Neural crest cell (in vitro differentiated cells): Measurements from ENCODE around the gene APOBEC3G. TPM values are rescaled to one million over a fixed set of nuclear protein-coding genes. Genes with fewer than 3 reads are reported as not detected.
"Not testable (repeated sequence)": the region's sequence is repeated elsewhere in the genome, so short reads cannot be mapped to it uniquely, and the experiment has no call there.

Experiments
- DNase-seq: peaks from one replicate; pipeline ENCODE4 v3.0.0; 2021; ENCODE audit warnings: low read depth, mixed read lengths, low spot score
- H3K27ac Mint-ChIP-seq: one replicate; pipeline ENCODE4 v1.8.0; 2021; ENCODE audit warnings: mild to moderate bottlenecking, mixed read lengths; ENCODE audit not compliant: unreplicated experiment
- H3K27me3 Mint-ChIP-seq: 2 replicates; pipeline ENCODE4 v1.8.0; 2021; ENCODE audit warnings: low read depth, mild to moderate bottlenecking, mixed read lengths
- H3K36me3 Mint-ChIP-seq: 2 replicates; pipeline ENCODE4 v1.8.0; 2021; ENCODE audit warnings: low read depth, mild to moderate bottlenecking, mixed read lengths
- H3K4me1 Mint-ChIP-seq: 2 replicates; pipeline ENCODE4 v1.8.0; 2021; ENCODE audit warnings: mixed read lengths
- H3K4me3 Mint-ChIP-seq: one replicate; pipeline ENCODE4 v1.8.0; 2021; ENCODE audit warnings: mild to moderate bottlenecking, mixed read lengths
- H3K9me3 Mint-ChIP-seq: 2 replicates; pipeline ENCODE4 v1.8.0; 2021; ENCODE audit warnings: mixed read lengths
- CTCF ChIP-seq: fragments of 200-600 bp; sonication (generic); conservative IDR thresholded peaks from 2 replicates; pipeline ENCODE4 v1.5.0; 2021; ENCODE audit warnings: antibody characterized with exemption, mild to moderate bottlenecking
- long read RNA-seq: library from polyadenylated mRNA; unstranded; transcript quantifications from one replicate; pipeline ENCODE4 v2.0.0, GENCODE V29; 2020
- total RNA-seq: library from RNA; stranded (reverse); gene quantifications from 2 replicates; pipeline ENCODE4 v1.2.1, GENCODE V29; 2021

The APOBEC3G gene
- total RNA-seq: 1.3 and 2.1 TPM in 2 replicates
- long read RNA-seq, partial matches to known transcripts: 0 of 3 reads
- long read RNA-seq, other reads (novel, unspliced or antisense): 0 of 3 reads

DNA sequence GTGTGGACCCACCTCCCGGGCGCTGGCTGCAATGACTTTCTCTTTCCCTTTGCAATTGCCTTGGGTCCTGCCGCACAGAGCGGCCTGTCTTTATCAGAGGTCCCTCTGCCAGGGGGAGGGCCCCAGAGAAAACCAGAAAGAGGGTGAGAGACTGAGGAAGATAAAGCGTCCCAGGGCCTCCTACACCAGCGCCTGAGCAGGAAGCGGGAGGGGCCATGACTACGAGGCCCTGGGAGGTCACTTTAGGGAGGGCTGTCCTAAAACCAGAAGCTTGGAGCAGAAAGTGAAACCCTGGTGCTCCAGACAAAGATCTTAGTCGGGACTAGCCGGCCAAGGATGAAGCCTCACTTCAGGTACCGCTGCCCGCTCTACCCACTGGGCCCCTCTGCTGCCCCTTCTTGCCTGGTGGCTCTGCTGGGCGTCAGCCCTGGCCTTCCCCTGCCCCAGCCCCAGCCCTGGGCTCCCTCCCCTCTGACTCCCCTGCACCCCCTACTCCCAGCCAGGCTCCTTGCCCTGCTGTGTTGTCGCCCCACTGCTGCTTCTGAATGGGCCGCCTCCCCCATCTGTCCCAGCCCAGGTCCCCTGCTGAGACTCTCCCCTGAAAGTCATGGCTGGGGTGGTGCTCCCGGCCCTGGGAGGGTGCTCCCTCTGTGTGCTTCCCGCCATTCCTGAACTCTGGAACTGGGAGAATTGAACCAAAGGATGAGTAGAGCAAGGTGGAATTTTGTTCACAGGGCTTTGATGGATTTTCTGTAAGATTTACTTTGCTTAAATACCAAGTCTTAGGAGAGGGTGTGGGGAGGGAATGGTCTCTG lies at the start of gene APOBEC3G:
APOBEC3G (plus strand) TSS at position 250 of the 815 bp plus-strand sequence; CDS start at position 337, 87 bp downstream.
- Mint-ChIP-seq H3K27ac (peak within 1 kb of the TSS; percentile 35), H3K4me1 (peaks cover 35% of the 10 kb centered on the region), H3K4me3 (peak within 1 kb of the TSS; percentile 5)
- H3K27me3 Mint-ChIP-seq, DNase-seq, H3K36me3 Mint-ChIP-seq, H3K9me3 Mint-ChIP-seq: not testable (repeated sequence)

GRCh38 chr22:39027717-39028116 lies 49.4 kb upstream of the APOBEC3G start:
- no peak for DNase-seq
- no peak overlapping the region for H3K27ac Mint-ChIP-seq
- no peak for TF ChIP-seq CTCF
- H3K4me3 Mint-ChIP-seq: no peak overlapping the region
- H3K4me1 Mint-ChIP-seq: no peaks in the 10 kb centered on the region
- H3K36me3 Mint-ChIP-seq: no peaks in the 10 kb centered on the region
- no peaks in the 10 kb centered on the region for H3K27me3 Mint-ChIP-seq
- no peaks in the 10 kb centered on the region for H3K9me3 Mint-ChIP-seq

DNA sequence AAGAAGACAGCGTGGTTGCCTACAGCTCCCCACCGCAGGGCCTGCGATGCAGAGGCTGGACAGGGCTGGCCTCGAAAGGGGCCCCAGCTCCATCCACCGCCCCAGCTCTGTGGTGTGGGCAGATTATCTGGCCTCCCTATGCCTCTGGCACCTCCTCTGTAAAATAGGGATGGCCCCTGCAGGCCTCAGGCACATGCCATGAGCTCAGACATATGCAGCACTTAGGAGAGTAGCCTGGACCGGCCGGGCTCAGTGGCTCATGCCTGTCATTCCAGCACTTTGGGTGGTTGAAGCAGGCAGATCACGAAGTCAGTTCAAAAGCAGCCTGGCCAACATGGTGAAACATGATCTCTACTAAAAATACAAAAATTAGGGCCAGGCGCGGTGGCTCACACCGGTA lies 48.8 kb upstream of the APOBEC3G start:
- no peaks in the 10 kb centered on the region for H3K4me1 Mint-ChIP-seq
- no peak overlapping the region for H3K27ac Mint-ChIP-seq
- DNase-seq: no peak
- H3K4me3 Mint-ChIP-seq: no peak overlapping the region
- no peak for TF ChIP-seq CTCF
- H3K36me3 Mint-ChIP-seq: no peaks in the 10 kb centered on the region
- H3K9me3 Mint-ChIP-seq: no peaks in the 10 kb centered on the region
- H3K27me3 Mint-ChIP-seq: no peaks in the 10 kb centered on the region

DNA sequence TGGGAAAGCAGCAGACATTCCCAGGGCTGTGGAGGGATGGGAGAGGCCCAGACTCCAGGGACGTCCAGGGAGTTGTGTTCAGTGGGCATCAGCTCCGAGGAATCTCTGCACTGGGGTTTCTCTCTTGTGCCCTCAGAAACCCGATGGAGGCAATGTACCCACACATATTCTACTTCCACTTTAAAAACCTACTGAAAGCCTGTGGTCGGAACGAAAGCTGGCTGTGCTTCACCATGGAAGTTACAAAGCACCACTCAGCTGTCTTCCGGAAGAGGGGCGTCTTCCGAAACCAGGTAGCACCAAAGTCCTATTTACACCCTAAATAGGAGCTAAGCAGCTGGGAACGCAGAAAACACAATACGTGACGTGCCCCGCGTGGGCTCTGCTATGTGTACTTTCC lies 47.8 kb upstream of the APOBEC3G start:
- H3K36me3 Mint-ChIP-seq: no peaks in the 10 kb centered on the region
- no peaks in the 10 kb centered on the region for H3K27me3 Mint-ChIP-seq
- H3K4me1 Mint-ChIP-seq: no peaks in the 10 kb centered on the region
- no peaks in the 10 kb centered on the region for H3K9me3 Mint-ChIP-seq
- TF ChIP-seq CTCF: no peak
- DNase-seq: no peak
- H3K27ac Mint-ChIP-seq: no peak overlapping the region
- no peak overlapping the region for H3K4me3 Mint-ChIP-seq

DNA sequence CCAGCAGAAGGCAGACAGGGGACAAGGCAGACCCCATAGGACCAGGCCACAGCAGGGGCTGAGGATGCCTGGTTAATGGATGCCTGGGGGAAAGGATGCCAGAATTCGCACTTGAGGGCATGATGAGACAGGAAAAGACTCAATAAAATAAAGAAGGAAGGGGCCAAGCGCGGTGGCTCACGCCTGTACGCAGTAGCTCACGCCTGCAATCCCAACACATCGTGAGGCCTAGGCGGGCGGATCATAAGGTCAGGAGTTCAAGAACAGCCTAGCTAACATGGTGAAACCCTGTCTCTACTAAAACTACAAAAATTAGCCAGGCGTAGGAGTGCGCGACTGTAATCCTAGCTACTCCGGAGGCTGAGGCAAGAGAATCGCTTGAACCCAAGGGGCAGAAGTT lies 46.4 kb upstream of the APOBEC3G start:
- Mint-ChIP-seq H3K27me3 (no peaks in the 10 kb centered on the region), H3K9me3 (no peaks in the 10 kb centered on the region), H3K36me3 (no peaks in the 10 kb centered on the region), H3K4me1 (no peaks in the 10 kb centered on the region), H3K4me3 (no peak overlapping the region), H3K27ac (no peak overlapping the region)
- no peak for TF ChIP-seq CTCF
- no peak for DNase-seq

DNA sequence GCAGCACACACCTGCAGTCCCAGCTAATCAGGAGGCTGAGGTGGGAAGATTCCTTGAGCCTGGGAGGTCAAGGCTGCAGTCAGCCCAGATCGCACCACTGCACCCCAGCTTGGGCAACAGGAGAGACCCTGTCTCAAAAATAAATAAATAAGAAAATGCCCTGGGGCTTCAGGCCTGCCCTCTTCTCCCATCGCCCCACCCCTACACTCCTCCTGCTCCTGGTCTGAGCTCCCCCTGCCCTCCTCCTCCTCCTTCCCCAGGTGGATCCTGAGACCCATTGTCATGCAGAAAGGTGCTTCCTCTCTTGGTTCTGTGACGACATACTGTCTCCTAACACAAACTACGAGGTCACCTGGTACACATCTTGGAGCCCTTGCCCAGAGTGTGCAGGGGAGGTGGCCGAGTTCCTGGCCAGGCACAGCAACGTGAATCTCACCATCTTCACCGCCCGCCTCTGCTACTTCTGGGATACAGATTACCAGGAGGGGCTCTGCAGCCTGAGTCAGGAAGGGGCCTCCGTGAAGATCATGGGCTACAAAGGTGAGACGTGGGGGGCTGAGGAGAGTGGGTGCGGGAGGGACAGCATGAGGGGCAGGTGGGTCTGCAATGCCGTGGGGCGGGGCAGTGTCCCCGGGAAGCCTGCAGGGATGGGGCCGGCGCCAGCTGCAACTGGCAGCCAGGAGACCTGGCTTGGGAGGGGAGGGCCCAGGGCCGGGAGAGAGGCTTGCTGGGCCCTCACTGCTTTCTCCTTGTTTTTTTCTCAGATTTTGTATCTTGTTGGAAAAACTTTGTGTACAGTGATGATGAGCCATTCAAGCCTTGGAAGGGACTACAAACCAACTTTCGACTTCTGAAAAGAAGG lies 45.4 kb upstream of the APOBEC3G start:
- not testable (repeated sequence) for H3K36me3 Mint-ChIP-seq, H3K4me3 Mint-ChIP-seq, H3K9me3 Mint-ChIP-seq, DNase-seq, H3K4me1 Mint-ChIP-seq, H3K27ac Mint-ChIP-seq, H3K27me3 Mint-ChIP-seq

DNA sequence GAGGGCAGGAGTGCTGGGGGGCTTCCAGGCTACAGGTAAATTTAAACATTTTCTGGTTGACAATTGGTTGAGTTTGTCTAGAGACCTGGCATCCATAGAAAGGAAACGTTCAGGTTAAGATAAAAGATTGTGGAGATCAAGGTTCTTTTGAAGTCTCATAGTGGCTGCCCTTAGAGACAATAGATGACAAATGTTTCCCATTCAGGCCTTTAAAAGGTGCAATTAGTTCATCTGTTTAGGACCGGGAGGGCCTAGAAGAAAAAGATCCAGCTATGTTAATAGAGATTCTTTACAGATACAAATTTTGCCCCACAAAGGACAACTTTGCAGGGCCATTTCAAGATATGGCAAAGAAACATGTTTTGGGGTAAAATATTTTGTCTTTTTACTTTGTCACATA lies 40.0 kb upstream of the APOBEC3G start:
- not testable (repeated sequence) for DNase-seq, H3K27ac Mint-ChIP-seq, H3K36me3 Mint-ChIP-seq, H3K9me3 Mint-ChIP-seq, H3K27me3 Mint-ChIP-seq, H3K4me3 Mint-ChIP-seq
- H3K4me1 Mint-ChIP-seq: peaks cover 28% of the 10 kb centered on the region
